ENCODE measurements around the gene ZNF653. TPM values are rescaled to one million over a fixed set of nuclear protein-coding genes. Genes with fewer than 3 reads are reported as not detected.
A peak's percentile ranks its signal among the peaks of the same experiment; 100 is the strongest.

Gene ZNF653
- polyA plus RNA-seq, 1 of the 3 experiments (the other 2 are of a cell fraction) = 14.7 TPM

DNA sequence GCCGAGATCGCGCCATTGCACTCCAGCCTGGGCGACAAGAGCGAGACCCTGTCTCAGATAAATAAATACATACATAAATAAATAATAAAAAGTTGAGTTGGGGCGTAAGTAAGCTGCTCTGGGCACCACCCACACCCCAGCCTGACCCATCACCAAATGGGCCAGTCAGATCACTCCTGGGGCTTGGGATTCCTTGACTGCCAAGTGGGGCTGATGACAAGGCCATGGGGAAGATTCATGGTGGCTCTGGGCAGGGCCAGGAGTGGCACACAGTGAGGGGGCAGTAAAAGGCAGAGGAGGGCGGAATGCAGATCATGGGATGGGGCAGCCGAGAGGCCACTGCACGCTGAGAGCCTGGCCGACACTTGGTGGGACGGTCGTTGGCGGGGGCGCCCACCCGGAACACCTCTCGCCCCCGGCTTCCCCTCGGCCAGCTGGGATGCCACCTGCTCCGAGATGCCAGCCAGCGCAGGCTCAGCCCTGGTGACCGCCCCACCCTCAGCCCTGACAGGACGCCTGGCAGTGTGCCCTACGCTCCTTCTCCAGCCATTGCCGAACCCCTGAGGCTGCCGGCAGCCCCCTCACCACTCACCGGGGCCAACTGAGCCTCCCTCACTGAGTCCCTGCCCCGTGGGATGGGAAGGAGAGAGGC lies 10.9 kb downstream of the ZNF653 start:
- ChIA-PET CTCF (interaction anchor here (1.0 to 5.0 kb wide), 4 partner anchors 11 to 365 kb away, joined by 3 to 57 read pairs (median 6); partner anchors contain the start of genes ELAVL3 and ZNF653), POLR2A (no interaction called here)
- no peaks in the 10 kb centered on the region for H3K27me3 ChIP-seq (ENCODE audit: insufficient read depth)
- H3K79me2 ChIP-seq (ENCODE audit: insufficient read depth) = no peaks in the 10 kb centered on the region
- no peaks in the 10 kb centered on the region for H3F3A ChIP-seq (replicated peaks; ENCODE audit: insufficient read depth)
- no peaks in the 10 kb centered on the region for H3K9me3 ChIP-seq
- H3K36me3 ChIP-seq (replicated peaks in 1 of 2; ENCODE audit: control insufficient read depth in 1 of 2, insufficient read depth in 2 of 2, low read length in 1 of 2) = peaks cover 0 to 10% of the 10 kb centered on the region in 2 experiments
- no peaks in the 10 kb centered on the region for H3K9me2 ChIP-seq
- H3K4me2 ChIP-seq = no peak overlapping the region
- H3K9ac ChIP-seq = no peak overlapping the region
- H3K4me1 ChIP-seq (ENCODE audit: control insufficient read depth in 1 of 2, insufficient read depth in 2 of 2, low read depth in 1 of 2, low read length in 1 of 2) = no peaks in the 10 kb centered on the region; a peak in 1 of 4 replicates
- no peak overlapping the region for H3K4me3 ChIP-seq (ENCODE audit: low read depth in 2 of 2, low read length in 1 of 2)
- TF ChIP-seq RAD21 (IDR thresholded peaks at IDR 0.05; ENCODE audit: low read length) = no peak
- TF ChIP-seq, protein P1, sequence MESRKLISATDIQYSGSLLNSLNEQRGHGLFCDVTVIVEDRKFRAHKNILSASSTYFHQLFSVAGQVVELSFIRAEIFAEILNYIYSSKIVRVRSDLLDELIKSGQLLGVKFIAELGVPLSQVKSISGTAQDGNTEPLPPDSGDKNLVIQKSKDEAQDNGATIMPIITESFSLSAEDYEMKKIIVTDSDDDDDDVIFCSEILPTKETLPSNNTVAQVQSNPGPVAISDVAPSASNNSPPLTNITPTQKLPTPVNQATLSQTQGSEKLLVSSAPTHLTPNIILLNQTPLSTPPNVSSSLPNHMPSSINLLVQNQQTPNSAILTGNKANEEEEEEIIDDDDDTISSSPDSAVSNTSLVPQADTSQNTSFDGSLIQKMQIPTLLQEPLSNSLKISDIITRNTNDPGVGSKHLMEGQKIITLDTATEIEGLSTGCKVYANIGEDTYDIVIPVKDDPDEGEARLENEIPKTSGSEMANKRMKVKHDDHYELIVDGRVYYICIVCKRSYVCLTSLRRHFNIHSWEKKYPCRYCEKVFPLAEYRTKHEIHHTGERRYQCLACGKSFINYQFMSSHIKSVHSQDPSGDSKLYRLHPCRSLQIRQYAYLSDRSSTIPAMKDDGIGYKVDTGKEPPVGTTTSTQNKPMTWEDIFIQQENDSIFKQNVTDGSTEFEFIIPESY (IDR thresholded peaks at IDR 0.05; ENCODE audit: borderline replicate concordance, low read depth) = no peak
- TF ChIP-seq, protein P2, sequence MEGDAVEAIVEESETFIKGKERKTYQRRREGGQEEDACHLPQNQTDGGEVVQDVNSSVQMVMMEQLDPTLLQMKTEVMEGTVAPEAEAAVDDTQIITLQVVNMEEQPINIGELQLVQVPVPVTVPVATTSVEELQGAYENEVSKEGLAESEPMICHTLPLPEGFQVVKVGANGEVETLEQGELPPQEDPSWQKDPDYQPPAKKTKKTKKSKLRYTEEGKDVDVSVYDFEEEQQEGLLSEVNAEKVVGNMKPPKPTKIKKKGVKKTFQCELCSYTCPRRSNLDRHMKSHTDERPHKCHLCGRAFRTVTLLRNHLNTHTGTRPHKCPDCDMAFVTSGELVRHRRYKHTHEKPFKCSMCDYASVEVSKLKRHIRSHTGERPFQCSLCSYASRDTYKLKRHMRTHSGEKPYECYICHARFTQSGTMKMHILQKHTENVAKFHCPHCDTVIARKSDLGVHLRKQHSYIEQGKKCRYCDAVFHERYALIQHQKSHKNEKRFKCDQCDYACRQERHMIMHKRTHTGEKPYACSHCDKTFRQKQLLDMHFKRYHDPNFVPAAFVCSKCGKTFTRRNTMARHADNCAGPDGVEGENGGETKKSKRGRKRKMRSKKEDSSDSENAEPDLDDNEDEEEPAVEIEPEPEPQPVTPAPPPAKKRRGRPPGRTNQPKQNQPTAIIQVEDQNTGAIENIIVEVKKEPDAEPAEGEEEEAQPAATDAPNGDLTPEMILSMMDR (IDR thresholded peaks at IDR 0.05) = no peak
- no peak for TF ChIP-seq TCF12 (IDR thresholded peaks at IDR 0.05)
- no peak for TF ChIP-seq CHD2 (IDR thresholded peaks at IDR 0.05; ENCODE audit: low read length, partially characterized antibody)
- TF ChIP-seq, protein P3, sequence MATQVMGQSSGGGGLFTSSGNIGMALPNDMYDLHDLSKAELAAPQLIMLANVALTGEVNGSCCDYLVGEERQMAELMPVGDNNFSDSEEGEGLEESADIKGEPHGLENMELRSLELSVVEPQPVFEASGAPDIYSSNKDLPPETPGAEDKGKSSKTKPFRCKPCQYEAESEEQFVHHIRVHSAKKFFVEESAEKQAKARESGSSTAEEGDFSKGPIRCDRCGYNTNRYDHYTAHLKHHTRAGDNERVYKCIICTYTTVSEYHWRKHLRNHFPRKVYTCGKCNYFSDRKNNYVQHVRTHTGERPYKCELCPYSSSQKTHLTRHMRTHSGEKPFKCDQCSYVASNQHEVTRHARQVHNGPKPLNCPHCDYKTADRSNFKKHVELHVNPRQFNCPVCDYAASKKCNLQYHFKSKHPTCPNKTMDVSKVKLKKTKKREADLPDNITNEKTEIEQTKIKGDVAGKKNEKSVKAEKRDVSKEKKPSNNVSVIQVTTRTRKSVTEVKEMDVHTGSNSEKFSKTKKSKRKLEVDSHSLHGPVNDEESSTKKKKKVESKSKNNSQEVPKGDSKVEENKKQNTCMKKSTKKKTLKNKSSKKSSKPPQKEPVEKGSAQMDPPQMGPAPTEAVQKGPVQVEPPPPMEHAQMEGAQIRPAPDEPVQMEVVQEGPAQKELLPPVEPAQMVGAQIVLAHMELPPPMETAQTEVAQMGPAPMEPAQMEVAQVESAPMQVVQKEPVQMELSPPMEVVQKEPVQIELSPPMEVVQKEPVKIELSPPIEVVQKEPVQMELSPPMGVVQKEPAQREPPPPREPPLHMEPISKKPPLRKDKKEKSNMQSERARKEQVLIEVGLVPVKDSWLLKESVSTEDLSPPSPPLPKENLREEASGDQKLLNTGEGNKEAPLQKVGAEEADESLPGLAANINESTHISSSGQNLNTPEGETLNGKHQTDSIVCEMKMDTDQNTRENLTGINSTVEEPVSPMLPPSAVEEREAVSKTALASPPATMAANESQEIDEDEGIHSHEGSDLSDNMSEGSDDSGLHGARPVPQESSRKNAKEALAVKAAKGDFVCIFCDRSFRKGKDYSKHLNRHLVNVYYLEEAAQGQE (IDR thresholded peaks at IDR 0.05; ENCODE audit: low read depth, low read length) = no peak
- no peak for TF ChIP-seq JUND (IDR thresholded peaks at IDR 0.05)
- DNase-seq = peak; percentile 14
- no peak overlapping the region for H2AFZ ChIP-seq (ENCODE audit: low read depth)
- no peak overlapping the region for H3K27ac ChIP-seq (ENCODE audit: low read depth in 2 of 2, low read length in 1 of 2)
- H4K20me1 ChIP-seq (ENCODE audit: insufficient read depth) = peaks cover 8% of the 10 kb centered on the region; the same call in 1 of the 2 replicates
- 94% methylated on average over 21 of the region's 27 CpGs for WGBS (ENCODE audit: low lambda C conversion rate)

DNA sequence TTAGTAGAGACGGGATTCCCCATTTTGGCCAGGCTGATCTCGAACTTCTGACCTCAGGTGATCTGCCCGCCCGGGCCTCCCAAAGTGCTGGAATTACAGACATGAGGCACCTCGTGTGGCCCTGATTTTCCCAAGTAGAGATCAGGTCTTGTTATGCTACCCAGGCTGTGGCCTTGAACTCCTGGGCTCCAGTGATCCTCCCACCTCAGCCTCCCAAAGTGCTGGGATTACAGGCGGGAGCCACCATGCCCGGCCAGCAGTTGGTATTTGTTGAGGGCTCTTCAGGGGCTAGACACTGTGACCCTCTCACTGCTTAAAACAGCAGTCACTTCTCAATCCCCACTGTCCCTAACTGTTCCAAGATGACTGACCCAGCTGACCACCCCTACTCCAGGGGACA lies 16.3 kb downstream of the ZNF653 start:
- H3F3A ChIP-seq (replicated peaks; ENCODE audit: insufficient read depth) = no peaks in the 10 kb centered on the region
- H3K27me3 ChIP-seq (ENCODE audit: insufficient read depth) = no peaks in the 10 kb centered on the region
- ChIA-PET CTCF (interaction anchor here (1.0 kb wide), 1 partner anchor 37 kb away, joined by 4 read pairs; no protein-coding TSS in a partner anchor), POLR2A (interaction anchor here (0.7 kb wide), 1 partner anchor 71 kb away, joined by 3 read pairs; no protein-coding TSS in a partner anchor)
- H3K79me2 ChIP-seq (ENCODE audit: insufficient read depth) = no peaks in the 10 kb centered on the region
- H3K4me3 ChIP-seq (ENCODE audit: low read depth in 2 of 2, low read length in 1 of 2) = no peak overlapping the region
- H3K4me2 ChIP-seq = no peak overlapping the region
- no peak for DNase-seq
- H2AFZ ChIP-seq (ENCODE audit: low read depth) = no peak overlapping the region
- H3K9me2 ChIP-seq = no peaks in the 10 kb centered on the region
- H4K20me1 ChIP-seq (ENCODE audit: insufficient read depth) = no peaks in the 10 kb centered on the region
- no peaks in the 10 kb centered on the region for H3K36me3 ChIP-seq (replicated peaks in 1 of 2; ENCODE audit: control insufficient read depth in 1 of 2, insufficient read depth in 2 of 2, low read length in 1 of 2)
- no peak overlapping the region for H3K27ac ChIP-seq (ENCODE audit: low read depth in 2 of 2, low read length in 1 of 2)
- no peak overlapping the region for H3K9ac ChIP-seq
- whole genome bisulfite sequencing (ENCODE audit: low lambda C conversion rate) = 100% methylated on average over 4 of the region's 7 CpGs
- H3K9me3 ChIP-seq = no peaks in the 10 kb centered on the region
- no peaks in the 10 kb centered on the region for H3K4me1 ChIP-seq (ENCODE audit: control insufficient read depth in 1 of 2, insufficient read depth in 2 of 2, low read depth in 1 of 2, low read length in 1 of 2)
- no peak for TF ChIP-seq NFIC (IDR thresholded peaks at IDR 0.05; ENCODE audit: borderline replicate concordance)
- TF ChIP-seq GATA2 (CRISPR knock-in tag; IDR thresholded peaks at IDR 0.05) = no peak
- no peak for TF ChIP-seq YY1 (IDR thresholded peaks at IDR 0.05; ENCODE audit: low read depth)
- no peak for TF ChIP-seq EZH2phosphoT487 (IDR thresholded peaks at IDR 0.05; ENCODE audit: borderline replicate concordance, low read depth)
- no peak for TF ChIP-seq CHD2 (IDR thresholded peaks at IDR 0.05; ENCODE audit: low read length, partially characterized antibody)
- TF ChIP-seq TEAD4 (IDR thresholded peaks at IDR 0.05; ENCODE audit: borderline replicate concordance, insufficient read depth) = no peak
- no peak for TF ChIP-seq EP300 (IDR thresholded peaks at IDR 0.05; ENCODE audit: borderline replicate concordance in 1 of 2, low read depth in 1 of 2, low read length in 1 of 2)
- TF ChIP-seq POLR2AphosphoS5 (IDR thresholded peaks at IDR 0.05; ENCODE audit: low read depth, low read length) = no peak
- TF ChIP-seq, protein P3 (IDR thresholded peaks at IDR 0.05; ENCODE audit: low read depth, low read length) = no peak
- no peak for TF ChIP-seq MXI1 (IDR thresholded peaks at IDR 0.05; ENCODE audit: low read depth, low read length)
